Measurements from ENCODE around the gene OTOA.

DNA sequence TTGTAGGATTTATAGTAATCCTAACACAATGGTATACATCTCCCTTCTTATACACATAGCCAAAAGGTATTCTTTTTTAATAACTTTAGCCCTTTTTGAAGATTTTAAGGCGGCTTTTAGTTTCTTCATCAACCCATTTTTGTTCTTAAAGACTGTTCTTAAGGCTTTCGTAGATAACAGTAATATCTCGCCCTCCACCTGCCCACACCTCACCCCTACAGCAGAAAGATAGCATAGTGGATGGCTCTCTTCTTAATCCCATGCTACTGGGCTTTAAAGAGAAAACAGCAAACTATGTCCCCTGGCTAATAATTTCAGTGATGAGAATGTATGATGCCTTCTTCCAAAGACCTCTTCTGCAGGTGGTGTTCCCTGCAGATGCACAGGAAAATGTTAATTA is 20.0 kb upstream of the OTOA start:
- no peak for TF ChIP-seq SMC3 (IDR thresholded peaks at IDR 0.05; ENCODE audit: low read length)
- TF ChIP-seq POLR2A (IDR thresholded peaks at IDR 0.05; ENCODE audit: insufficient read depth in 1 of 2, low read depth in 2 of 2, low read length in 2 of 2): no peak
- TF ChIP-seq CREM (IDR thresholded peaks at IDR 0.05): no peak
- no peak for TF ChIP-seq CREM (CRISPR knock-in tag; IDR thresholded peaks at IDR 0.05)
- TF ChIP-seq, protein P1, sequence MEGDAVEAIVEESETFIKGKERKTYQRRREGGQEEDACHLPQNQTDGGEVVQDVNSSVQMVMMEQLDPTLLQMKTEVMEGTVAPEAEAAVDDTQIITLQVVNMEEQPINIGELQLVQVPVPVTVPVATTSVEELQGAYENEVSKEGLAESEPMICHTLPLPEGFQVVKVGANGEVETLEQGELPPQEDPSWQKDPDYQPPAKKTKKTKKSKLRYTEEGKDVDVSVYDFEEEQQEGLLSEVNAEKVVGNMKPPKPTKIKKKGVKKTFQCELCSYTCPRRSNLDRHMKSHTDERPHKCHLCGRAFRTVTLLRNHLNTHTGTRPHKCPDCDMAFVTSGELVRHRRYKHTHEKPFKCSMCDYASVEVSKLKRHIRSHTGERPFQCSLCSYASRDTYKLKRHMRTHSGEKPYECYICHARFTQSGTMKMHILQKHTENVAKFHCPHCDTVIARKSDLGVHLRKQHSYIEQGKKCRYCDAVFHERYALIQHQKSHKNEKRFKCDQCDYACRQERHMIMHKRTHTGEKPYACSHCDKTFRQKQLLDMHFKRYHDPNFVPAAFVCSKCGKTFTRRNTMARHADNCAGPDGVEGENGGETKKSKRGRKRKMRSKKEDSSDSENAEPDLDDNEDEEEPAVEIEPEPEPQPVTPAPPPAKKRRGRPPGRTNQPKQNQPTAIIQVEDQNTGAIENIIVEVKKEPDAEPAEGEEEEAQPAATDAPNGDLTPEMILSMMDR (CRISPR knock-in tag; IDR thresholded peaks at IDR 0.05): no peak
- TF ChIP-seq KLF16 (CRISPR knock-in tag; IDR thresholded peaks at IDR 0.05): no peak
- no peak for TF ChIP-seq FOXJ3 (CRISPR knock-in tag; IDR thresholded peaks at IDR 0.05; ENCODE audit: borderline replicate concordance)
- no peak for TF ChIP-seq GTF2F1 (IDR thresholded peaks at IDR 0.05; ENCODE audit: low read length)
- TF ChIP-seq KMT2A (CRISPR knock-in tag; IDR thresholded peaks at IDR 0.05): no peak
